ENCODE data around the gene MFN2. TPM values are rescaled to one million over a fixed set of nuclear protein-coding genes. Genes with fewer than 3 reads are reported as not detected.
A peak's percentile ranks its signal among the peaks of the same experiment; 100 is the strongest.

Gene MFN2
- total and polyA plus RNA-seq, 4 donors = 17.2 to 87.8 (median 43.2) TPM

- WGBS = 39% methylated on average over 7 of the region's 7 CpGs
These were observed 49.4 kb upstream of the MFN2 start for GRCh38 chr1:11930571-11931445.

DNA sequence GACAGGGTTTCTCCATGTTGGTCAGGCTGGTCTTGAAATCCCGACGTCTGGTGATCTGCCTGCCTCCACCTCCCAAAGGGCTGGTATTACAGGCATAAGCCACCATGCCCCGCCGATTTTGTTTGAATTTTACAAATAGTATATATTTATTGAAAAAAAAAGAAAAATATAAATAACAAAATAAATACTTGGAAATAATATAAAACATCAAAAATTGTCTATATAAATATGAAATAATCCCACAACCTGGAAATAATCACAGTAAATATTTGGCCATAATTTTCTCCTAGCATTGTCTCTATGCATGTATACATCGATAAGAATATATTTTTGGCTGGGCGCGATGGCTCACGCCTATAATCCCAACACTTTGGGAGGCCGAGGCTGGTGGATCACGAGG, 48.4 kb upstream of the MFN2 start:
- Histone ChIP-seq H3K4me1 (ENCODE audit: control insufficient read depth in 4 of 4, insufficient read depth in 4 of 4, low read length in 3 of 4) (peaks cover 3 to 35% (median 20%) of the 10 kb centered on the region in 4 donors), H3K9ac (ENCODE audit: low read depth in 1 of 2, low read length in 2 of 2) (no peak overlapping the region), H3K27me3 (ENCODE audit: control insufficient read depth in 4 of 4, insufficient read depth in 4 of 4, low read length in 3 of 4) (no peaks in the 10 kb centered on the region), H3K4me3 (ENCODE audit: low read depth in 1 of 3, low read length in 3 of 3) (no peak overlapping the region), H3K36me3 (ENCODE audit: control insufficient read depth in 4 of 4, insufficient read depth in 3 of 4, low read depth in 1 of 4, low read length in 3 of 4) (no peaks in the 10 kb centered on the region), H3K27ac (ENCODE audit: low read depth in 1 of 2, low read length in 2 of 2) (no peak overlapping the region), H3K9me3 (ENCODE audit: control insufficient read depth in 4 of 4, low read length in 3 of 4) (no peaks in the 10 kb centered on the region)
- TF ChIP-seq, protein P1, sequence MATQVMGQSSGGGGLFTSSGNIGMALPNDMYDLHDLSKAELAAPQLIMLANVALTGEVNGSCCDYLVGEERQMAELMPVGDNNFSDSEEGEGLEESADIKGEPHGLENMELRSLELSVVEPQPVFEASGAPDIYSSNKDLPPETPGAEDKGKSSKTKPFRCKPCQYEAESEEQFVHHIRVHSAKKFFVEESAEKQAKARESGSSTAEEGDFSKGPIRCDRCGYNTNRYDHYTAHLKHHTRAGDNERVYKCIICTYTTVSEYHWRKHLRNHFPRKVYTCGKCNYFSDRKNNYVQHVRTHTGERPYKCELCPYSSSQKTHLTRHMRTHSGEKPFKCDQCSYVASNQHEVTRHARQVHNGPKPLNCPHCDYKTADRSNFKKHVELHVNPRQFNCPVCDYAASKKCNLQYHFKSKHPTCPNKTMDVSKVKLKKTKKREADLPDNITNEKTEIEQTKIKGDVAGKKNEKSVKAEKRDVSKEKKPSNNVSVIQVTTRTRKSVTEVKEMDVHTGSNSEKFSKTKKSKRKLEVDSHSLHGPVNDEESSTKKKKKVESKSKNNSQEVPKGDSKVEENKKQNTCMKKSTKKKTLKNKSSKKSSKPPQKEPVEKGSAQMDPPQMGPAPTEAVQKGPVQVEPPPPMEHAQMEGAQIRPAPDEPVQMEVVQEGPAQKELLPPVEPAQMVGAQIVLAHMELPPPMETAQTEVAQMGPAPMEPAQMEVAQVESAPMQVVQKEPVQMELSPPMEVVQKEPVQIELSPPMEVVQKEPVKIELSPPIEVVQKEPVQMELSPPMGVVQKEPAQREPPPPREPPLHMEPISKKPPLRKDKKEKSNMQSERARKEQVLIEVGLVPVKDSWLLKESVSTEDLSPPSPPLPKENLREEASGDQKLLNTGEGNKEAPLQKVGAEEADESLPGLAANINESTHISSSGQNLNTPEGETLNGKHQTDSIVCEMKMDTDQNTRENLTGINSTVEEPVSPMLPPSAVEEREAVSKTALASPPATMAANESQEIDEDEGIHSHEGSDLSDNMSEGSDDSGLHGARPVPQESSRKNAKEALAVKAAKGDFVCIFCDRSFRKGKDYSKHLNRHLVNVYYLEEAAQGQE (IDR thresholded peaks at IDR 0.05) = no peak
- no peak for TF ChIP-seq NR2F2 (IDR thresholded peaks at IDR 0.05)
- no peak for TF ChIP-seq FOXA1 (IDR thresholded peaks at IDR 0.05)
- TF ChIP-seq, protein P2, sequence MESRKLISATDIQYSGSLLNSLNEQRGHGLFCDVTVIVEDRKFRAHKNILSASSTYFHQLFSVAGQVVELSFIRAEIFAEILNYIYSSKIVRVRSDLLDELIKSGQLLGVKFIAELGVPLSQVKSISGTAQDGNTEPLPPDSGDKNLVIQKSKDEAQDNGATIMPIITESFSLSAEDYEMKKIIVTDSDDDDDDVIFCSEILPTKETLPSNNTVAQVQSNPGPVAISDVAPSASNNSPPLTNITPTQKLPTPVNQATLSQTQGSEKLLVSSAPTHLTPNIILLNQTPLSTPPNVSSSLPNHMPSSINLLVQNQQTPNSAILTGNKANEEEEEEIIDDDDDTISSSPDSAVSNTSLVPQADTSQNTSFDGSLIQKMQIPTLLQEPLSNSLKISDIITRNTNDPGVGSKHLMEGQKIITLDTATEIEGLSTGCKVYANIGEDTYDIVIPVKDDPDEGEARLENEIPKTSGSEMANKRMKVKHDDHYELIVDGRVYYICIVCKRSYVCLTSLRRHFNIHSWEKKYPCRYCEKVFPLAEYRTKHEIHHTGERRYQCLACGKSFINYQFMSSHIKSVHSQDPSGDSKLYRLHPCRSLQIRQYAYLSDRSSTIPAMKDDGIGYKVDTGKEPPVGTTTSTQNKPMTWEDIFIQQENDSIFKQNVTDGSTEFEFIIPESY (IDR thresholded peaks at IDR 0.05) = no peak
- no peak for TF ChIP-seq SP1 (IDR thresholded peaks at IDR 0.05)
- no peak for TF ChIP-seq TAF1 (conservative IDR thresholded peaks at IDR 0.05)
- TF ChIP-seq RAD21 (IDR thresholded peaks at IDR 0.05) = no peak
- no peak for TF ChIP-seq YY1 (IDR thresholded peaks at IDR 0.05)
- TF ChIP-seq HNF4G (IDR thresholded peaks at IDR 0.05) = no peak
- no peak for TF ChIP-seq GABPA (IDR thresholded peaks at IDR 0.05 in 1 of 2, conservative IDR thresholded peaks at IDR 0.05 in 1 of 2)
- TF ChIP-seq MAX (IDR thresholded peaks at IDR 0.05) = no peak
- DNase-seq (ENCODE audit: low spot score) = no peak
- WGBS = 92% methylated on average over 10 of the region's 10 CpGs

More at GRCh38 chr1:11930571-11931445, 49.4 kb upstream of the MFN2 start:
- no peak for DNase-seq (ENCODE audit: low spot score)
- TF ChIP-seq, protein P3, sequence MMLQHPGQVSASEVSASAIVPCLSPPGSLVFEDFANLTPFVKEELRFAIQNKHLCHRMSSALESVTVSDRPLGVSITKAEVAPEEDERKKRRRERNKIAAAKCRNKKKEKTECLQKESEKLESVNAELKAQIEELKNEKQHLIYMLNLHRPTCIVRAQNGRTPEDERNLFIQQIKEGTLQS (IDR thresholded peaks at IDR 0.05) = no peak
- TF ChIP-seq GABPA (IDR thresholded peaks at IDR 0.05 in 1 of 2, conservative IDR thresholded peaks at IDR 0.05 in 1 of 2) = peak in 1 of 2 donors; percentile 38
- Histone ChIP-seq H3K36me3 (ENCODE audit: control insufficient read depth in 4 of 4, insufficient read depth in 3 of 4, low read depth in 1 of 4, low read length in 3 of 4) (no peaks in the 10 kb centered on the region), H3K4me1 (ENCODE audit: control insufficient read depth in 4 of 4, insufficient read depth in 4 of 4, low read length in 3 of 4) (peaks cover 3 to 37% (median 22%) of the 10 kb centered on the region in 4 donors), H3K27ac (ENCODE audit: low read depth in 1 of 2, low read length in 2 of 2) (peak overlapping the region; percentile 5 to 55), H3K27me3 (ENCODE audit: control insufficient read depth in 4 of 4, insufficient read depth in 4 of 4, low read length in 3 of 4) (no peaks in the 10 kb centered on the region), H3K9me3 (ENCODE audit: control insufficient read depth in 4 of 4, low read length in 3 of 4) (no peaks in the 10 kb centered on the region), H3K4me3 (ENCODE audit: low read depth in 1 of 3, low read length in 3 of 3) (no peak overlapping the region), H3K9ac (ENCODE audit: low read depth in 1 of 2, low read length in 2 of 2) (no peak overlapping the region)

All from liver (tissue), 9 donors.